K562 (cell line): ENCODE measurements around the gene LIMS1. TPM values are rescaled to one million over a fixed set of nuclear protein-coding genes. Genes with fewer than 3 reads are reported as not detected.

Experiments
- ATAC-seq: fragments of 200-7000 bp; cut with Tn5 transposase; 3 replicates; pipeline ENCODE4 v1.9.1; 2020; ENCODE audit warnings: moderate library complexity
- BruUV-seq: library from RNA; stranded (reverse); fragments of 400-500 nt; replicated peaks from 2 replicates; lab custom pipeline; 2021; lab: Mats Ljungman, UMichigan
- CTCF ChIA-PET: fragments of 300-600 bp; formaldehyde crosslinking; extraction: SDS; loops from one replicate; lab custom pipeline; 2021; ENCODE audit warnings: low intra/inter-chr PET ratio; lab: Yijun Ruan, JAX
- POLR2A ChIA-PET: fragments of 300-600, 350-650 bp; sonication (Branson Sonifier 250); formaldehyde crosslinking; extraction: SDS; loops from one replicate; lab custom pipeline; 2021; ENCODE audit warnings: antibody characterized with exemption, inconsistent platforms; lab: Yijun Ruan, JAX
- DNase-seq, 4 experiments: peaks; one replicate each; pipeline versions ENCODE4 v3.0.0 to v3.0.0-alpha.2; 2011 to 2018; ENCODE audit warnings: low spot score in 3 of 4, mixed read lengths in 3 of 4; ENCODE audit errors: extremely low read depth in 1 of 4
- FAIRE-seq: peaks from 2 replicates; lab custom pipeline; 2011; peaks lifted over from hg19 to GRCh38; lab: Jason Lieb, UNC
- H2AFZ ChIP-seq: 2 replicates; pipeline ENCODE4 v1.6.0; 2011; ENCODE audit warnings: low read depth, low read length, control low read depth, inconsistent platforms
- H3K27ac ChIP-seq: fragments of 200-600 bp; 3 replicates; pipeline ENCODE4 v1.8.0; 2011; ENCODE audit warnings: low read depth, mild to moderate bottlenecking, control low read depth, inconsistent platforms, low read length, moderate library complexity, mixed read lengths; ENCODE audit errors: extremely low read depth
- H3K27me3 ChIP-seq, 2 experiments: fragments of 300-600 bp in 1 of 2; 2 replicates in 1 of 2; 3 replicates in 1 of 2; pipeline versions ENCODE4 v1.6.0 to v1.8.0; 2011; ENCODE audit warnings: inconsistent platforms in 2 of 2, low read length in 2 of 2, mild to moderate bottlenecking in 1 of 2, mixed read lengths in 1 of 2, moderate library complexity in 1 of 2; ENCODE audit not compliant: control insufficient read depth in 2 of 2, insufficient read depth in 2 of 2
- H3K36me3 ChIP-seq: fragments of 300-600 bp; 3 replicates; pipeline ENCODE4 v1.8.0; 2011; ENCODE audit warnings: mild to moderate bottlenecking, low read length, inconsistent platforms; ENCODE audit not compliant: control insufficient read depth, insufficient read depth
- H3K4me1 ChIP-seq, 2 experiments: fragments of 200-600 bp in 1 of 2; replicated peaks in 1 of 2; 2 replicates in 1 of 2; 3 replicates in 1 of 2; pipeline versions ENCODE4 v1.5.1 to v1.8.0; 2011; ENCODE audit warnings: inconsistent platforms in 2 of 2, low read length in 2 of 2, mild to moderate bottlenecking in 1 of 2, mixed read lengths in 1 of 2, moderate library complexity in 1 of 2; ENCODE audit not compliant: control insufficient read depth in 2 of 2, insufficient read depth in 2 of 2
- H3K4me2 ChIP-seq: 2 replicates; pipeline ENCODE4 v1.6.1; 2011; ENCODE audit warnings: low read length, control low read depth, inconsistent platforms, mixed read lengths; ENCODE audit not compliant: insufficient read depth
- H3K4me3 ChIP-seq: fragments of 200-600 bp; sonication (generic), shearing (Covaris generic); 2 replicates; pipeline ENCODE4 v1.5.1; 2016; ENCODE audit warnings: control low read depth, inconsistent platforms
- H3K79me2 ChIP-seq: fragments of 200-600 bp; 3 replicates; pipeline ENCODE4 v1.8.0; 2011; ENCODE audit warnings: low read length, inconsistent platforms; ENCODE audit not compliant: control insufficient read depth, insufficient read depth
- H3K9ac ChIP-seq, 2 experiments: 2 replicates each; pipeline versions ENCODE4 v1.6.0 to v1.6.1; 2011; ENCODE audit warnings: low read depth in 2 of 2, low read length in 2 of 2, control low read depth in 1 of 2, inconsistent platforms in 1 of 2, mild to moderate bottlenecking in 1 of 2, mixed read lengths in 1 of 2; ENCODE audit not compliant: insufficient read depth in 1 of 2
- H3K9me1 ChIP-seq: one replicate; pipeline ENCODE4 v1.6.0; 2011; ENCODE audit warnings: inconsistent platforms, mild to moderate bottlenecking, low read length, moderate library complexity; ENCODE audit not compliant: control insufficient read depth, insufficient read depth
- H3K9me3 ChIP-seq: replicated peaks from 2 replicates; pipeline ENCODE4 v1.5.1; 2011; ENCODE audit warnings: low read depth, low read length, inconsistent platforms; ENCODE audit not compliant: control insufficient read depth, insufficient read depth
- H4K20me1 ChIP-seq: replicated peaks from 2 replicates; pipeline ENCODE4 v1.6.1; 2011; ENCODE audit warnings: low read length, inconsistent platforms, mixed read lengths; ENCODE audit not compliant: control insufficient read depth, insufficient read depth
- EZH2 ChIP-seq: IDR thresholded peaks from 2 replicates; pipeline ENCODE4 v1.6.1; 2012; ENCODE audit warnings: low read depth, mild to moderate bottlenecking, inconsistent platforms, low read length, borderline replicate concordance
- ZNF507 ChIP-seq: conservative IDR thresholded peaks from 2 replicates; pipeline ENCODE4 v1.6.1; 2017; ENCODE audit warnings: missing genetic modification characterization, missing compliant biosample characterization
- WGBS: fragments of 100-300 bp; shearing (Covaris generic); methylation state at CpG from one replicate; pipeline ENCODE4 v1.1.6; 2016; ENCODE audit warnings: low coverage, mixed read lengths; ENCODE audit not compliant: insufficient coverage; ENCODE audit errors: missing lambda C conversion rate; 5-methylcytosine and 5-hydroxymethylcytosine counted together
- in situ Hi-C: fragments of 300-500 bp; cut with MboI; formaldehyde crosslinking; loops from 4 replicates; pipeline ENCODE4 v1.15.0; 2018; ENCODE audit warnings: inconsistent platforms, mixed read lengths
- intact Hi-C: fragments of 100-400 bp; cut with micrococcal nuclease; formaldehyde crosslinking; loops from 2 replicates; pipeline ENCODE4 v1.14.2; 2022
- polyA plus RNA-seq, 8 experiments: library from polyadenylated mRNA; depleted of rRNA in 4 of 8; stranded (reverse) in 5 of 8; unstranded in 3 of 8; fragments of >200 nt; fragmentation: Nextera tagmentation in 2 of 8; fragmentation: Illumina TruSeq in 1 of 8; extraction: Ambion mirVana in 2 of 8; extraction: Trizol in 1 of 8; gene quantifications; 2 replicates each; pipeline versions ENCODE4 v1.2.1 to v1.2.3, GENCODE V29; 2011 to 2014; ENCODE audit warnings: inconsistent platforms in 1 of 8, missing spikeins in 1 of 8
- total RNA-seq, 7 experiments: library from RNA; depleted of rRNA in 6 of 7; stranded (reverse); fragments of >200 nt in 6 of 7; fragmentation: Illumina TruSeq in 2 of 7; extraction: Trizol in 2 of 7; gene quantifications; 2 replicates each; pipeline versions ENCODE4 v1.2.1 to v1.2.3, GENCODE V29; 2011 to 2021; ENCODE audit warnings: low replicate concordance in 1 of 7
- TF ChIP-seq, protein P1 (sequence below): fragments of 450-650 bp; IDR thresholded peaks from 2 replicates; pipeline ENCODE4 v1.7.1; 2018; ENCODE audit warnings: mild to moderate bottlenecking, low read depth; ENCODE audit not compliant: partially characterized antibody

LIMS1 gene
- total and polyA plus RNA-seq, 9 of the 15 experiments (the other 6 are each of a cell fraction or from before 2014, with no cell fraction given): 52.8 to 134 (median 81.0) TPM

DNA sequence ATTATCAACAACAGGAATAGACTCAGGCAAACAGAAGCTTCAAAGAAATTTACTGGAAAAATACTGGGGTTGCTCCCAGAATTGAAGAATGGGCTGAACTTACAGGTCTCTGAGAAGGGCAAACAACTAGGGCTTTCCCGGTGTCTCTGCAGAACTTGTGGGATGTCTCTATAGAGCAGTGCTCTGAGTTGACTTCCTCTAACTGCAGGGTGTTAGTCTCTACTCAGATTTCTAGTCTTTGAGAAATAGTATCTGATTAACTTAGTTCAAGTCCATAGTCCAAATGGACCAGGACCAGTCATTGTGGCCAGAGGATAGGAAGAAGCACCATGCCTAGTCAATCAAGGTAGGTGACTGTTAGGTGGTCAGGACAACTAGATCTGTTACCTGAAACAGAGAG is 45.8 kb downstream of the LIMS1 start:
- ATAC-seq: no peak
- no peak overlapping the region for H3K27ac ChIP-seq
- CTCF ChIA-PET: no interaction called here

More for the DNA sequence above, 45.8 kb downstream of the LIMS1 start:
- BruUV-seq: no TSS peak
- POLR2A ChIA-PET: no interaction called here
- Histone ChIP-seq H3K4me1 (peaks cover 0 to 7% of the 10 kb centered on the region in 2 experiments; a peak in 2 of 5 replicates), H3K4me2 (no peak overlapping the region)
- no peak for FAIRE-seq
- no peak for DNase-seq
- in situ Hi-C loops: loop anchor here (5.0 to 25.0 kb wide), 3 partner anchors 238 to 643 kb away; no protein-coding TSS in a partner anchor
- TF ChIP-seq, protein P1, sequence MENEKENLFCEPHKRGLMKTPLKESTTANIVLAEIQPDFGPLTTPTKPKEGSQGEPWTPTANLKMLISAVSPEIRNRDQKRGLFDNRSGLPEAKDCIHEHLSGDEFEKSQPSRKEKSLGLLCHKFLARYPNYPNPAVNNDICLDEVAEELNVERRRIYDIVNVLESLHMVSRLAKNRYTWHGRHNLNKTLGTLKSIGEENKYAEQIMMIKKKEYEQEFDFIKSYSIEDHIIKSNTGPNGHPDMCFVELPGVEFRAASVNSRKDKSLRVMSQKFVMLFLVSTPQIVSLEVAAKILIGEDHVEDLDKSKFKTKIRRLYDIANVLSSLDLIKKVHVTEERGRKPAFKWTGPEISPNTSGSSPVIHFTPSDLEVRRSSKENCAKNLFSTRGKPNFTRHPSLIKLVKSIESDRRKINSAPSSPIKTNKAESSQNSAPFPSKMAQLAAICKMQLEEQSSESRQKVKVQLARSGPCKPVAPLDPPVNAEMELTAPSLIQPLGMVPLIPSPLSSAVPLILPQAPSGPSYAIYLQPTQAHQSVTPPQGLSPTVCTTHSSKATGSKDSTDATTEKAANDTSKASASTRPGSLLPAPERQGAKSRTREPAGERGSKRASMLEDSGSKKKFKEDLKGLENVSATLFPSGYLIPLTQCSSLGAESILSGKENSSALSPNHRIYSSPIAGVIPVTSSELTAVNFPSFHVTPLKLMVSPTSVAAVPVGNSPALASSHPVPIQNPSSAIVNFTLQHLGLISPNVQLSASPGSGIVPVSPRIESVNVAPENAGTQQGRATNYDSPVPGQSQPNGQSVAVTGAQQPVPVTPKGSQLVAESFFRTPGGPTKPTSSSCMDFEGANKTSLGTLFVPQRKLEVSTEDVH: no peak
- no peak for TF ChIP-seq EZH2
- TF ChIP-seq ZNF507 (tag): no peak
- TF ChIP-seq, all 486 proteins: peak for 0
- intact Hi-C loops: loop anchor here (5.0 kb wide), 1 partner anchor 643 kb away; no protein-coding TSS in a partner anchor
- Histone ChIP-seq H3K27me3 (no peaks in the 10 kb centered on the region), H3K9me3 (no peaks in the 10 kb centered on the region), H3K4me3 (no peak overlapping the region), H3K9ac (no peak overlapping the region; a peak in 1 of 4 replicates), H3K9me1 (no peaks in the 10 kb centered on the region), H3K36me3 (no peaks in the 10 kb centered on the region; the same call in 2 of the 3 replicates), H2AFZ (no peak overlapping the region), H3K79me2 (peaks cover 57% of the 10 kb centered on the region), H4K20me1 (peaks cover 8% of the 10 kb centered on the region; the same call in 1 of the 2 replicates)
- 86% methylated on average over 1 of the region's 1 CpG for WGBS
